Hepatocyte (in vitro differentiated cells): ENCODE results near the gene TBC1D3H. TPM values are rescaled to one million over a fixed set of nuclear protein-coding genes. Genes with fewer than 3 reads are reported as not detected.
"Not testable (repeated sequence)": the region's sequence is repeated elsewhere in the genome, so short reads cannot be mapped to it uniquely, and the experiment has no call there.

ENCODE experiments used
- DNase-seq: peaks from one replicate; pipeline ENCODE4 v3.0.0-alpha.2; 2016; ENCODE audit warnings: low spot score
- H2AFZ ChIP-seq: fragments of 200-600 bp; sonication (generic); 2 replicates; pipeline ENCODE4 v1.6.0; 2016; ENCODE audit warnings: antibody characterized with exemption, mild to moderate bottlenecking
- H3K27ac ChIP-seq: fragments of 200-600 bp; sonication (generic); 2 replicates; pipeline ENCODE4 v1.5.1; 2016; ENCODE audit warnings: mild to moderate bottlenecking
- H3K27me3 ChIP-seq: fragments of 200-600 bp; sonication (generic); 2 replicates; pipeline ENCODE4 v1.6.1; 2016
- H3K36me3 ChIP-seq: fragments of 200-600 bp; sonication (generic); replicated peaks from 2 replicates; pipeline ENCODE4 v1.5.1; 2016; ENCODE audit warnings: low read depth; ENCODE audit not compliant: insufficient read depth
- H3K4me1 ChIP-seq: fragments of 200-600 bp; sonication (generic); 2 replicates; pipeline ENCODE4 v1.5.1; 2016; ENCODE audit warnings: mild to moderate bottlenecking, moderate library complexity; ENCODE audit not compliant: insufficient read depth
- H3K4me2 ChIP-seq: fragments of 200-600 bp; sonication (generic); 2 replicates; pipeline ENCODE4 v1.6.0; 2016
- H3K4me3 ChIP-seq: fragments of 200-600 bp; sonication (generic); 2 replicates; pipeline ENCODE4 v1.5.1; 2016; ENCODE audit warnings: mild to moderate bottlenecking
- H3K79me2 ChIP-seq: fragments of 200-600 bp; sonication (generic); 2 replicates; pipeline ENCODE4 v1.6.0; 2017; ENCODE audit warnings: mild to moderate bottlenecking
- H3K9me2 ChIP-seq: fragments of 200-600 bp; sonication (generic); replicated peaks from 2 replicates; pipeline ENCODE4 v1.6.0; 2017; ENCODE audit warnings: mild to moderate bottlenecking; ENCODE audit not compliant: insufficient read depth
- H3K9me3 ChIP-seq: fragments of 200-600 bp; sonication (generic); 2 replicates; pipeline ENCODE4 v1.5.1; 2016; ENCODE audit warnings: low read depth, mild to moderate bottlenecking
- H4K20me1 ChIP-seq: fragments of 200-600 bp; sonication (generic); 2 replicates; pipeline ENCODE4 v1.6.0; 2016; ENCODE audit warnings: mild to moderate bottlenecking; ENCODE audit not compliant: insufficient read depth, poor library complexity, severe bottlenecking
- WGBS: methylation state at CpG from one replicate; pipeline ENCODE4 v1.1.6; 2016; ENCODE audit warnings: low lambda C conversion rate; ENCODE audit errors: missing lambda C conversion rate; 5-methylcytosine and 5-hydroxymethylcytosine counted together
- polyA plus RNA-seq: library from polyadenylated mRNA; unstranded; fragments of >200 nt; fragmentation: Nextera tagmentation; extraction: Ambion mirVana; gene quantifications from 2 replicates; pipeline ENCODE4 v1.2.1, GENCODE V29; 2016
- small RNA-seq: library from RNA; depleted of rRNA; stranded (forward); fragments of <200 nt; gene quantifications from one replicate; pipeline ENCODE3, GENCODE V24; 2014
- total RNA-seq: library from RNA; depleted of rRNA; stranded (reverse); fragments of >200 nt; gene quantifications from 2 replicates; pipeline ENCODE4 v1.2.3, GENCODE V29; 2014

The TBC1D3H gene
- total RNA-seq: not detected in 2 replicates
- polyA plus RNA-seq: not detected in 2 replicates

- not testable (repeated sequence) for H4K20me1 ChIP-seq, H3K4me2 ChIP-seq, H3K36me3 ChIP-seq, H3K27me3 ChIP-seq, H3K27ac ChIP-seq, H3K9me3 ChIP-seq, H3K79me2 ChIP-seq, H3K9me2 ChIP-seq, H2AFZ ChIP-seq, H3K4me3 ChIP-seq, H3K4me1 ChIP-seq
- WGBS: 89% methylated on average over 15 of the region's 19 CpGs
- peak; percentile 0 for DNase-seq
Observed at GRCh38 chr17:36388385-36389245, at the start of gene TBC1D3H. Gene TBC1D3H (minus strand): TSS chr17:36388435. CDS start chr17:36386895, 1,540 bp downstream.

- H3K4me2 ChIP-seq, H3K79me2 ChIP-seq, DNase-seq, H2AFZ ChIP-seq, H3K36me3 ChIP-seq, H3K9me3 ChIP-seq, H3K27ac ChIP-seq, H3K4me3 ChIP-seq, H3K9me2 ChIP-seq, H3K4me1 ChIP-seq, H4K20me1 ChIP-seq, H3K27me3 ChIP-seq: not testable (repeated sequence)
- 81% methylated on average over 7 of the region's 13 CpGs for WGBS
Observed at GRCh38 chr17:36428891-36429290, 40.7 kb upstream of the TBC1D3H start.

- not testable (repeated sequence) for H2AFZ ChIP-seq, H3K27me3 ChIP-seq, H3K4me3 ChIP-seq, H3K79me2 ChIP-seq, H3K9me2 ChIP-seq, H3K27ac ChIP-seq, H3K9me3 ChIP-seq, H3K36me3 ChIP-seq, DNase-seq, H4K20me1 ChIP-seq, H3K4me2 ChIP-seq, H3K4me1 ChIP-seq
- WGBS: 40% methylated on average over 1 of the region's 2 CpGs
Observed at GRCh38 chr17:36415180-36415941, 27.1 kb upstream of the TBC1D3H start.

- H3K9me2 ChIP-seq, H2AFZ ChIP-seq, H3K36me3 ChIP-seq, H3K27ac ChIP-seq, H3K79me2 ChIP-seq, H3K27me3 ChIP-seq, H3K4me2 ChIP-seq, DNase-seq, H4K20me1 ChIP-seq, H3K9me3 ChIP-seq, H3K4me1 ChIP-seq, H3K4me3 ChIP-seq: not testable (repeated sequence)
- 80% methylated on average over 2 of the region's 9 CpGs for WGBS
Observed at GRCh38 chr17:36390943-36391645, 2.9 kb upstream of the TBC1D3H start.

- not testable (repeated sequence) for H4K20me1 ChIP-seq, H2AFZ ChIP-seq, H3K4me1 ChIP-seq, H3K9me3 ChIP-seq, H3K4me3 ChIP-seq, H3K27me3 ChIP-seq, DNase-seq, H3K27ac ChIP-seq, H3K9me2 ChIP-seq, H3K4me2 ChIP-seq, H3K79me2 ChIP-seq, H3K36me3 ChIP-seq
- WGBS: 100% methylated on average over 1 of the region's 7 CpGs
Observed at GRCh38 chr17:36375938-36376337, 12.3 kb downstream of the TBC1D3H start.

GRCh38 chr17:36362496-36362895, 25.7 kb downstream of the TBC1D3H start:
- not testable (repeated sequence) for H3K4me3 ChIP-seq, H3K9me3 ChIP-seq, H4K20me1 ChIP-seq, H3K9me2 ChIP-seq, DNase-seq, H3K4me2 ChIP-seq, H3K36me3 ChIP-seq, H3K4me1 ChIP-seq, H2AFZ ChIP-seq, H3K27me3 ChIP-seq, H3K79me2 ChIP-seq, H3K27ac ChIP-seq
- 100% methylated on average over 3 of the region's 6 CpGs for WGBS

Small RNA genes lying within 50 kb of the gene (small RNA-seq; reads per million reads assigned to genes)
- not detected for gene RNU6-1192P

Other genes starting within 250 kb of the TBC1D3H start
- gene TBC1D3B, start 211.8 kb downstream of the TBC1D3H start, total RNA-seq: 2.0 TPM in 1 of 2 replicates, not detected in the other
- gene TBC1D3B, start 211.8 kb downstream of the TBC1D3H start, polyA plus RNA-seq: 4.7 and 7.8 TPM in 2 replicates
- 4.6 and 5.7 TPM in 2 replicates for gene CCL3L1, start 191.7 kb downstream of the TBC1D3H start, total RNA-seq
- gene CCL3L1, start 191.7 kb downstream of the TBC1D3H start, polyA plus RNA-seq: 7.1 and 9.6 TPM in 2 replicates
- gene CCL4L2, start 177.4 kb downstream of the TBC1D3H start, total RNA-seq: 12.2 and 12.8 TPM in 2 replicates
- gene CCL4L2, start 177.4 kb downstream of the TBC1D3H start, polyA plus RNA-seq: 20.8 and 78.8 TPM in 2 replicates
- gene TBC1D3I, start 123.9 kb downstream of the TBC1D3H start, total RNA-seq: not detected in 2 replicates
- gene TBC1D3I, start 123.9 kb downstream of the TBC1D3H start, polyA plus RNA-seq: 0.19 and 0.32 TPM in 2 replicates
- gene TBC1D3G, start 64.6 kb downstream of the TBC1D3H start, total RNA-seq: not detected in 2 replicates
- gene TBC1D3G, start 64.6 kb downstream of the TBC1D3H start, polyA plus RNA-seq: not detected in 2 replicates
- 48.1 and 54.1 TPM in 2 replicates for gene ZNHIT3, start 98.2 kb upstream of the TBC1D3H start, total RNA-seq
- gene ZNHIT3, start 98.2 kb upstream of the TBC1D3H start, polyA plus RNA-seq: 39.6 and 53.3 TPM in 2 replicates
- gene MYO19, start 146.4 kb upstream of the TBC1D3H start, total RNA-seq: 29.8 and 32.1 TPM in 2 replicates
- gene MYO19, start 146.4 kb upstream of the TBC1D3H start, polyA plus RNA-seq: 19.7 and 24.5 TPM in 2 replicates
- 6.0 and 10.8 TPM in 2 replicates for gene PIGW, start 146.6 kb upstream of the TBC1D3H start, total RNA-seq
- 9.5 and 10.2 TPM in 2 replicates for gene PIGW, start 146.6 kb upstream of the TBC1D3H start, polyA plus RNA-seq
- gene GGNBP2, start 156.5 kb upstream of the TBC1D3H start, total RNA-seq: 69.6 and 79.9 TPM in 2 replicates
- 52.2 and 54.1 TPM in 2 replicates for gene GGNBP2, start 156.5 kb upstream of the TBC1D3H start, polyA plus RNA-seq
- gene DHRS11, start 203.4 kb upstream of the TBC1D3H start, total RNA-seq: 33.2 and 48.9 TPM in 2 replicates
- gene DHRS11, start 203.4 kb upstream of the TBC1D3H start, polyA plus RNA-seq: 41.3 and 49.8 TPM in 2 replicates
- gene MRM1, start 213.1 kb upstream of the TBC1D3H start, total RNA-seq: 4.7 and 5.5 TPM in 2 replicates
- gene MRM1, start 213.1 kb upstream of the TBC1D3H start, polyA plus RNA-seq: 4.1 and 5.5 TPM in 2 replicates